ENCODE data around the gene USP54. TPM values are rescaled to one million over a fixed set of nuclear protein-coding genes. Genes with fewer than 3 reads are reported as not detected.

Gene USP54
- total and polyA plus RNA-seq, 3 donors from 2014 or later = 40.7 to 77.9 (median 61.3) TPM

- intact Hi-C loops (cut with DNase I; ENCODE audit: low total_unique reads) = no loop called here
- DNase-seq = no peak
- no peaks in the 10 kb centered on the region for H3K4me1 ChIP-seq
- no peaks in the 10 kb centered on the region for H3K9me3 ChIP-seq
- no peaks in the 10 kb centered on the region for H3K36me3 ChIP-seq (ENCODE audit: low read depth, missing control alignments)
- no peak overlapping the region for H3K27ac ChIP-seq
- H3K4me3 ChIP-seq = no peak overlapping the region
- no peaks in the 10 kb centered on the region for H3K27me3 ChIP-seq
- TF ChIP-seq POLR2A (IDR thresholded peaks at IDR 0.05) = no peak
- TF ChIP-seq, protein P1, sequence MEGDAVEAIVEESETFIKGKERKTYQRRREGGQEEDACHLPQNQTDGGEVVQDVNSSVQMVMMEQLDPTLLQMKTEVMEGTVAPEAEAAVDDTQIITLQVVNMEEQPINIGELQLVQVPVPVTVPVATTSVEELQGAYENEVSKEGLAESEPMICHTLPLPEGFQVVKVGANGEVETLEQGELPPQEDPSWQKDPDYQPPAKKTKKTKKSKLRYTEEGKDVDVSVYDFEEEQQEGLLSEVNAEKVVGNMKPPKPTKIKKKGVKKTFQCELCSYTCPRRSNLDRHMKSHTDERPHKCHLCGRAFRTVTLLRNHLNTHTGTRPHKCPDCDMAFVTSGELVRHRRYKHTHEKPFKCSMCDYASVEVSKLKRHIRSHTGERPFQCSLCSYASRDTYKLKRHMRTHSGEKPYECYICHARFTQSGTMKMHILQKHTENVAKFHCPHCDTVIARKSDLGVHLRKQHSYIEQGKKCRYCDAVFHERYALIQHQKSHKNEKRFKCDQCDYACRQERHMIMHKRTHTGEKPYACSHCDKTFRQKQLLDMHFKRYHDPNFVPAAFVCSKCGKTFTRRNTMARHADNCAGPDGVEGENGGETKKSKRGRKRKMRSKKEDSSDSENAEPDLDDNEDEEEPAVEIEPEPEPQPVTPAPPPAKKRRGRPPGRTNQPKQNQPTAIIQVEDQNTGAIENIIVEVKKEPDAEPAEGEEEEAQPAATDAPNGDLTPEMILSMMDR (IDR thresholded peaks at IDR 0.05) = no peak
- 90 to 92% methylated on average over 4 of the region's 4 CpGs for WGBS, 2 donors
These were observed 73.8 kb downstream of the USP54 start for GRCh38 chr10:73517166-73517888.

DNA sequence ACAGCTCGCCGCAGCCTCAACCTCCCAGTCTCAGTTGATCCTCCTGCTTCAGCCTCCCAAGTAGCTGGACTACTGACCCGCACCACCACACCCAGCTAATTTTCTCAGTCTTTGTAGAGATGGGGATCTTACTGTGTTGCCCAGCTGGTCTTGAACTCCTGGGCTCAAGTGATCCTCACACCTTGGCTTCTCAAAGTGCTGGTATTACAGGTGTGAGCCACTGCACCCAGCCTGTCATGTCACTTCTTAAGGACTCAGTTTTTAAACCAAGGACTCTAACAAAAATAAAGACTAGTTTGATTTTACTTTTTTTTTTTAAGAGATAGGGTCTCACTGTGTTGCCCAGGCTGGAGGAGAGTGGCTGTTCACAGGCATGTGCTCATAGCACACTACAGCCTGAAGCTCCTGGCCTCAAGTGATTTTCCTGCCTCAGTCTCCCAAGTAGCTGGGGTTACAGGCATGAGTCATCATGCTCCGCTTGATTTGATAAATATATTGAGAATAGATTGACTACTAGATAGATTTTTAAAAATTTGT is 78.9 kb downstream of the USP54 start:
- H3K4me1 ChIP-seq = no peaks in the 10 kb centered on the region
- DNase-seq = no peak
- H3K4me3 ChIP-seq = no peak overlapping the region
- 96% methylated on average over 4 of the region's 4 CpGs for WGBS, 2 donors
- intact Hi-C loops (cut with DNase I; ENCODE audit: low total_unique reads) = no loop called here
- no peaks in the 10 kb centered on the region for H3K36me3 ChIP-seq (ENCODE audit: low read depth, missing control alignments)
- TF ChIP-seq POLR2A (IDR thresholded peaks at IDR 0.05) = no peak
- TF ChIP-seq, protein P1 (IDR thresholded peaks at IDR 0.05) = no peak
- H3K27me3 ChIP-seq = no peaks in the 10 kb centered on the region
- H3K9me3 ChIP-seq = no peaks in the 10 kb centered on the region
- H3K27ac ChIP-seq = no peak overlapping the region

GRCh38 chr10:73509695-73510094 is 81.4 kb downstream of the USP54 start:
- WGBS, 2 donors = 95 to 98% methylated on average over 5 of the region's 5 CpGs
- DNase-seq = no peak
- TF ChIP-seq, protein P1 (IDR thresholded peaks at IDR 0.05) = no peak
- no peak for TF ChIP-seq POLR2A (IDR thresholded peaks at IDR 0.05)
- intact Hi-C loops (cut with DNase I; ENCODE audit: low total_unique reads) = no loop called here
- H3K4me1 ChIP-seq = no peaks in the 10 kb centered on the region
- no peaks in the 10 kb centered on the region for H3K36me3 ChIP-seq (ENCODE audit: low read depth, missing control alignments)
- no peak overlapping the region for H3K4me3 ChIP-seq
- H3K27me3 ChIP-seq = no peaks in the 10 kb centered on the region
- no peaks in the 10 kb centered on the region for H3K9me3 ChIP-seq
- no peak overlapping the region for H3K27ac ChIP-seq

DNA sequence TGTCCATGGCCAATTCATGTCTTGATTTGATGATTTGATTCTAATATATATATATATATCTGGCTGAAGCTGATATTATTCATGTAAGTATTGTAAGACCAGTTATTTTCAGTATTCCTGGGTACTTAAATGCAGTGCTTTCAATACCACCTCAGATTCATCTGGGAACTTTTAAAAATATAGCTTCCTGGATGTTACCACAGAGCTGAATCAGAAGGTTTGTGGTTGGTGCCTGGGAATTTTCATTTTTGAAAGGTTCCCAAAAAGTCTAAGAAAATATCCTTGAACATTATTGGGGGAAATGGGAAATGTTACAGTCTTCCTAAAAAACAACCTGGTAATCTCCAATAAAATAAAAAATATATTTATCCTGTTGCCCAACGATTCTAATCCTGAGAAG is 84.7 kb downstream of the USP54 start:
- DNase-seq = no peak

More for the DNA sequence above, 84.7 kb downstream of the USP54 start:
- no peak overlapping the region for H3K27ac ChIP-seq
- H3K9me3 ChIP-seq = no peaks in the 10 kb centered on the region
- H3K4me3 ChIP-seq = no peak overlapping the region
- TF ChIP-seq, protein P1 (IDR thresholded peaks at IDR 0.05) = no peak
- TF ChIP-seq POLR2A (IDR thresholded peaks at IDR 0.05) = no peak
- no peaks in the 10 kb centered on the region for H3K36me3 ChIP-seq (ENCODE audit: low read depth, missing control alignments)
- H3K4me1 ChIP-seq = no peaks in the 10 kb centered on the region
- 79 to 91% methylated on average over 1 of the region's 1 CpG for WGBS, 2 donors
- H3K27me3 ChIP-seq = no peaks in the 10 kb centered on the region
- intact Hi-C loops (cut with DNase I; ENCODE audit: low total_unique reads) = no loop called here

All from testis (tissue), 3 donors.